Sigmoid colon (tissue), 7 donors: ENCODE results near the gene FOXD2. TPM values are rescaled to one million over a fixed set of nuclear protein-coding genes. Genes with fewer than 3 reads are reported as not detected.

ENCODE experiments used
- DNase-seq: peaks from one replicate; pipeline ENCODE4 v3.0.0-alpha.2; 2019
- H3K27ac ChIP-seq, 4 donors: fragments of 200-600 bp; sonication (generic); one replicate each; pipeline ENCODE4 v1.5.1; 2016 to 2019; ENCODE audit warnings: mild to moderate bottlenecking in 1 of 4
- H3K27me3 ChIP-seq, 3 donors: fragments of 200-600 bp; sonication (generic); one replicate each; pipeline ENCODE4 v1.5.1; 2019; ENCODE audit warnings: mild to moderate bottlenecking in 1 of 3
- H3K36me3 ChIP-seq, 4 donors: fragments of 200-600 bp; sonication (generic); one replicate each; pipeline ENCODE4 v1.5.1; 2016 to 2019
- H3K4me1 ChIP-seq, 4 donors: fragments of 200-600 bp; sonication (generic); one replicate each; pipeline ENCODE4 v1.5.1; 2017 to 2019
- H3K4me3 ChIP-seq, 4 donors: fragments of 200-600 bp; sonication (generic); one replicate each; pipeline ENCODE4 v1.5.1; 2017 to 2019; ENCODE audit warnings: mild to moderate bottlenecking in 2 of 4, moderate library complexity in 1 of 4
- H3K9me3 ChIP-seq, 4 donors: fragments of 200-600 bp in 3 of 4; sonication (generic) in 3 of 4; one replicate each; pipeline versions ENCODE4 v1.5.1 to v1.6.1; 2013 to 2019
- CTCF ChIP-seq, 4 experiments: fragments of 450-650 bp in 3 of 4; fragments of 200-600 bp in 1 of 4; IDR thresholded peaks; one replicate each; pipeline ENCODE4 v1.5.1; 2016 to 2019; ENCODE audit warnings: antibody characterized with exemption in 4 of 4, mild to moderate bottlenecking in 3 of 4, moderate library complexity in 2 of 4
- EP300 ChIP-seq, 4 donors: sonication (generic); formaldehyde crosslinking; IDR thresholded peaks; one replicate each; pipeline ENCODE4 v1.6.1; 2017; ENCODE audit warnings: antibody characterized with exemption in 4 of 4
- POLR2A ChIP-seq, 2 donors: fragments of 450-650 bp; IDR thresholded peaks; one replicate each; pipeline ENCODE4 v1.6.1; 2016; ENCODE audit warnings: antibody characterized with exemption in 2 of 2, mild to moderate bottlenecking in 2 of 2, moderate library complexity in 2 of 2
- POLR2AphosphoS5 ChIP-seq, 4 donors: sonication (generic); formaldehyde crosslinking; IDR thresholded peaks; one replicate each; pipeline ENCODE4 v1.6.1; 2017; ENCODE audit warnings: antibody characterized with exemption in 4 of 4
- WGBS, 2 donors: extraction: QIAGEN DNeasy Blood & Tissue Kit; methylation state at CpG; one replicate each; pipeline ENCODE4 v1.1.7; 2013; 5-methylcytosine and 5-hydroxymethylcytosine counted together
- intact Hi-C: fragments of 100-400 bp; cut with DNase I; formaldehyde crosslinking; loops from one replicate; pipeline ENCODE4 v1.15.1; 2023
- polyA plus RNA-seq, 3 donors: library from polyadenylated mRNA; stranded (reverse); fragments of 200-250 nt; gene quantifications; one replicate each; pipeline ENCODE4 v1.2.3, GENCODE V29; 2013
- total RNA-seq, 4 donors: library from RNA; depleted of rRNA; stranded (reverse); fragments of >200 nt; gene quantifications; one replicate each; pipeline ENCODE4 v1.1.0, GENCODE V29; 2016
- donor health status: healthy with polysubstance abuse.
- donor health status: Bipolar disorder and iron deficiency.
- donor health status: healthy.

Gene FOXD2
- total and polyA plus RNA-seq, 7 donors: under 0.01 to 4.9 (median 3.0) TPM; not detected in 2

- WGBS, 2 donors: 93 to 94% methylated on average over 6 of the region's 6 CpGs
- peaks cover 19 to 54% (median 30%) of the 10 kb centered on the region in 3 donors for H3K27me3 ChIP-seq
- no peak overlapping the region for H3K4me3 ChIP-seq
- DNase-seq: no peak
- no peak for TF ChIP-seq POLR2AphosphoS5 (IDR thresholded peaks at IDR 0.05)
- TF ChIP-seq CTCF (IDR thresholded peaks at IDR 0.05): no peak
- no peak for TF ChIP-seq EP300 (IDR thresholded peaks at IDR 0.05)
- no peak for TF ChIP-seq POLR2A (IDR thresholded peaks at IDR 0.05)
- no peak overlapping the region for H3K27ac ChIP-seq
- no peaks in the 10 kb centered on the region for H3K9me3 ChIP-seq
- H3K36me3 ChIP-seq: no peaks in the 10 kb centered on the region
- H3K4me1 ChIP-seq: peaks cover 0 to 9% (median 3%) of the 10 kb centered on the region in 4 donors
- intact Hi-C loops: no loop called here
These were observed 19.0 kb upstream of the FOXD2 start for GRCh38 chr1:47418681-47419325.

- H3K27ac ChIP-seq: no peak overlapping the region
- TF ChIP-seq CTCF (IDR thresholded peaks at IDR 0.05) (no peak), POLR2AphosphoS5 (IDR thresholded peaks at IDR 0.05) (no peak), EP300 (IDR thresholded peaks at IDR 0.05) (no peak), POLR2A (IDR thresholded peaks at IDR 0.05) (no peak)
- no peak overlapping the region for H3K4me3 ChIP-seq
- no peaks in the 10 kb centered on the region for H3K36me3 ChIP-seq
- intact Hi-C loops: no loop called here
- peaks cover 0 to 9% (median 3%) of the 10 kb centered on the region in 4 donors for H3K4me1 ChIP-seq
- no peak for DNase-seq
- WGBS, 2 donors: 38 to 79% methylated on average over 4 of the region's 4 CpGs
- peaks cover 19 to 61% (median 34%) of the 10 kb centered on the region in 3 donors for H3K27me3 ChIP-seq
- H3K9me3 ChIP-seq: no peaks in the 10 kb centered on the region
These were observed 17.3 kb upstream of the FOXD2 start for GRCh38 chr1:47420547-47420946.

- H3K36me3 ChIP-seq: no peaks in the 10 kb centered on the region
- DNase-seq: no peak
- TF ChIP-seq POLR2A (IDR thresholded peaks at IDR 0.05): no peak
- no peak for TF ChIP-seq CTCF (IDR thresholded peaks at IDR 0.05)
- TF ChIP-seq EP300 (IDR thresholded peaks at IDR 0.05): no peak
- no peak for TF ChIP-seq POLR2AphosphoS5 (IDR thresholded peaks at IDR 0.05)
- intact Hi-C loops: no loop called here
- H3K27ac ChIP-seq: no peak overlapping the region
- WGBS, 2 donors: 33 to 46% methylated on average over 2 of the region's 2 CpGs
- H3K27me3 ChIP-seq: peaks cover 0 to 60% (median 10%) of the 10 kb centered on the region in 3 donors
- no peaks in the 10 kb centered on the region for H3K4me1 ChIP-seq
- no peak overlapping the region for H3K4me3 ChIP-seq
- no peaks in the 10 kb centered on the region for H3K9me3 ChIP-seq
These were observed 14.0 kb upstream of the FOXD2 start for GRCh38 chr1:47423872-47424271.

- H3K4me3 ChIP-seq: no peak overlapping the region
- TF ChIP-seq CTCF (IDR thresholded peaks at IDR 0.05): peak; percentile 26 to 53 (median 40)
- TF ChIP-seq EP300 (IDR thresholded peaks at IDR 0.05): no peak
- no peak for TF ChIP-seq POLR2AphosphoS5 (IDR thresholded peaks at IDR 0.05)
- no peak for TF ChIP-seq POLR2A (IDR thresholded peaks at IDR 0.05)
- H3K4me1 ChIP-seq: no peaks in the 10 kb centered on the region
- intact Hi-C loops: no loop called here
- H3K27ac ChIP-seq: no peak overlapping the region
- peaks cover 0 to 60% (median 10%) of the 10 kb centered on the region in 3 donors for H3K27me3 ChIP-seq
- H3K36me3 ChIP-seq: no peaks in the 10 kb centered on the region
- no peaks in the 10 kb centered on the region for H3K9me3 ChIP-seq
- WGBS, 2 donors: 11 to 16% methylated on average over 6 of the region's 6 CpGs
- DNase-seq: no peak
These were observed 13.4 kb upstream of the FOXD2 start for GRCh38 chr1:47424336-47424982.
